GM19324 (cell line): ENCODE measurements around the gene ST8SIA5.

Experiments used
- ATAC-seq: cut with Tn5 transposase; IDR thresholded peaks from one replicate; pipeline ENCODE4 v1.9.1; 2021; ENCODE audit warnings: mild to moderate bottlenecking, moderate library complexity; ENCODE audit not compliant: unreplicated experiment, low FRiP score

Gene ST8SIA5

GRCh38 chr18:46716336-46716735 lies 40.5 kb downstream of the ST8SIA5 start:
- no peak for ATAC-seq

GRCh38 chr18:46715062-46715461 lies 41.8 kb downstream of the ST8SIA5 start:
- ATAC-seq: no peak

GRCh38 chr18:46712406-46712805 lies 44.4 kb downstream of the ST8SIA5 start:
- no peak for ATAC-seq

- ATAC-seq: no peak
Measured at GRCh38 chr18:46711444-46711863, 45.4 kb downstream of the ST8SIA5 start.

- ATAC-seq: no peak
Measured at GRCh38 chr18:46706968-46707367, 49.9 kb downstream of the ST8SIA5 start.

- no peak for ATAC-seq
Measured at GRCh38 chr18:46705521-46705920, 51.3 kb downstream of the ST8SIA5 start.

GRCh38 chr18:46704816-46705215 lies 52.0 kb downstream of the ST8SIA5 start:
- no peak for ATAC-seq

GRCh38 chr18:46704189-46704588 lies 52.7 kb downstream of the ST8SIA5 start:
- ATAC-seq: no peak

- ATAC-seq: no peak
Measured at GRCh38 chr18:46702471-46702870, 54.4 kb downstream of the ST8SIA5 start.

GRCh38 chr18:46700066-46700824 lies 56.6 kb downstream of the ST8SIA5 start:
- no peak for ATAC-seq

- ATAC-seq: no peak
Measured at GRCh38 chr18:46696702-46697101, 60.2 kb downstream of the ST8SIA5 start.

- ATAC-seq: no peak
Measured at GRCh38 chr18:46696268-46696667, 60.6 kb downstream of the ST8SIA5 start.

GRCh38 chr18:46693996-46694395 lies 62.9 kb downstream of the ST8SIA5 start:
- ATAC-seq: no peak

GRCh38 chr18:46688853-46689525 lies 67.9 kb downstream of the ST8SIA5 start:
- no peak for ATAC-seq

GRCh38 chr18:46686186-46686585 lies 70.7 kb downstream of the ST8SIA5 start:
- ATAC-seq: no peak

- ATAC-seq: no peak
Measured at GRCh38 chr18:46683252-46683651, 73.6 kb downstream of the ST8SIA5 start.

GRCh38 chr18:46680784-46681695 lies 75.8 kb downstream of the ST8SIA5 start:
- no peak for ATAC-seq

GRCh38 chr18:46679846-46680598 lies 76.8 kb downstream of the ST8SIA5 start:
- no peak for ATAC-seq

GRCh38 chr18:46678785-46679399 lies 78.0 kb downstream of the ST8SIA5 start:
- no peak for ATAC-seq

GRCh38 chr18:46678041-46678440 lies 78.8 kb downstream of the ST8SIA5 start:
- no peak for ATAC-seq
